ENCODE results near the gene IGSF3. TPM values are rescaled to one million over a fixed set of nuclear protein-coding genes. Genes with fewer than 3 reads are reported as not detected.

Gene IGSF3
- total and polyA plus RNA-seq, 2 of the 8 experiments (the other 6 are each of a cell fraction or from before 2014, with no cell fraction given) = 30.0 to 32.2 TPM

GRCh38 chr1:116558140-116558549 is 109.4 kb downstream of the IGSF3 start:
- H3K18ac ChIP-seq (ENCODE audit: extremely low read depth, low read length) = no peak overlapping the region
- no peak overlapping the region for H4K91ac ChIP-seq (replicated peaks; ENCODE audit: insufficient read length, low read length)
- H2BK12ac ChIP-seq (ENCODE audit: low read depth, low read length) = no peak overlapping the region
- H3K27me3 ChIP-seq (replicated peaks in 1 of 4; ENCODE audit: control insufficient read depth in 3 of 4, extremely low read depth in 1 of 4, insufficient read depth in 3 of 4, low read length in 3 of 4) = no peaks in the 10 kb centered on the region
- H2BK5ac ChIP-seq (ENCODE audit: low read depth, low read length) = no peak overlapping the region
- no peak overlapping the region for H3K23ac ChIP-seq (ENCODE audit: insufficient read length)
- no peak overlapping the region for H3K14ac ChIP-seq (ENCODE audit: insufficient read length)
- no peaks in the 10 kb centered on the region; the same call in 1 of the 2 replicates for H3K79me1 ChIP-seq (ENCODE audit: low read depth, low read length)
- DNase-seq (ENCODE audit: low read depth in 1 of 2, low spot score in 2 of 2) (no peak), FAIRE-seq (no peak)
- no peak overlapping the region for H2AFZ ChIP-seq (ENCODE audit: low read length)
- H2BK20ac ChIP-seq (ENCODE audit: low read length) = no peak overlapping the region
- H3K4me1 ChIP-seq (replicated peaks in 1 of 4; ENCODE audit: control insufficient read depth in 3 of 4, insufficient read depth in 4 of 4, low read length in 3 of 4) = peaks cover 0 to 6% (median 3%) of the 10 kb centered on the region in 4 experiments; a peak in 3 of 7 replicates
- CTCF ChIA-PET (ENCODE audit: partially characterized antibody) = interaction anchor here (0.5 kb wide), 1 partner anchor 9 kb away, joined by 3 read pairs; no protein-coding TSS in a partner anchor
- H3K9ac ChIP-seq (replicated peaks in 1 of 4; ENCODE audit: extremely low read depth in 1 of 4, low read depth in 3 of 4, low read length in 3 of 4) = no peak overlapping the region
- no peak overlapping the region for H3K4me2 ChIP-seq (ENCODE audit: insufficient read depth in 1 of 2, low read depth in 2 of 2, low read length in 2 of 2)
- no peaks in the 10 kb centered on the region for H4K20me1 ChIP-seq (replicated peaks in 1 of 2; ENCODE audit: control insufficient read depth in 1 of 2, insufficient read depth in 2 of 2, low read length in 2 of 2)
- H3K9me3 ChIP-seq (ENCODE audit: insufficient read depth in 2 of 2, low read depth in 1 of 2, low read length in 1 of 2) = 0 out of 4 replicates have a peak, but pooled peaks cover 0 to 4% of the 10 kb centered on the region in 2 experiments
- H2AK5ac ChIP-seq (ENCODE audit: low read depth, low read length) = no peak overlapping the region
- POLR2A ChIA-PET (ENCODE audit: partially characterized antibody) = interaction anchor here (1.1 kb wide), 1 partner anchor 8 kb away, joined by 3 read pairs; no protein-coding TSS in a partner anchor
- 91% methylated on average over 4 of the region's 4 CpGs; no CpG with 5 or more reads in 1 of the 2 experiments for WGBS, 2 experiments (ENCODE audit: extremely low coverage in 1 of 2, insufficient coverage in 1 of 2, insufficient read length in 1 of 2, insufficient replicate concordance in 2 of 2, low coverage in 1 of 2, low lambda C conversion rate in 2 of 2, missing lambda C conversion rate in 1 of 2)
- H4K8ac ChIP-seq (ENCODE audit: extremely low read depth, insufficient read depth, low read length) = no peak overlapping the region
- no peaks in the 10 kb centered on the region for H3K23me2 ChIP-seq (ENCODE audit: low read depth, low read length)
- no peak overlapping the region for H3K27ac ChIP-seq (ENCODE audit: low read depth, low read length)
- no peak overlapping the region for H3K4me3 ChIP-seq (ENCODE audit: extremely low read depth in 1 of 4, insufficient read depth in 2 of 4, low read depth in 3 of 4, low read length in 4 of 4)
- H3K79me2 ChIP-seq (ENCODE audit: control insufficient read depth in 1 of 2, insufficient read depth in 2 of 2, low read length in 2 of 2) = no peaks in the 10 kb centered on the region; a peak in 1 of 4 replicates
- no peaks in the 10 kb centered on the region for H3K36me3 ChIP-seq (ENCODE audit: control insufficient read depth in 2 of 4, insufficient read depth in 4 of 4, low read length in 3 of 4)
- H4K5ac ChIP-seq (ENCODE audit: insufficient read length, low read depth, low read length) = no peak overlapping the region
- H2BK120ac ChIP-seq (replicated peaks; ENCODE audit: low read depth, low read length) = no peak overlapping the region
- H3K4ac ChIP-seq (replicated peaks; ENCODE audit: insufficient read length, low read depth, low read length) = no peak overlapping the region
- H2BK15ac ChIP-seq (ENCODE audit: low read length) = no peak overlapping the region
- H3K56ac ChIP-seq (replicated peaks; ENCODE audit: insufficient read length, low read depth, low read length) = no peak overlapping the region
- TF ChIP-seq SIRT6 (IDR thresholded peaks at IDR 0.05; ENCODE audit: low read length) (no peak), CBX5 (IDR thresholded peaks at IDR 0.05; ENCODE audit: low read depth, low read length) (no peak), TCF12 (IDR thresholded peaks at IDR 0.05; ENCODE audit: low read depth, low read length) (no peak), HDAC2 (IDR thresholded peaks at IDR 0.05; ENCODE audit: borderline replicate concordance in 1 of 2, low read depth in 2 of 2, low read length in 2 of 2) (no peak)

Measured in H1 (cell line).